Measurements from ENCODE around the gene GIGYF2. TPM values are rescaled to one million over a fixed set of nuclear protein-coding genes. Genes with fewer than 3 reads are reported as not detected.
A peak's percentile ranks its signal among the peaks of the same experiment; 100 is the strongest.

The GIGYF2 gene
- total and polyA plus RNA-seq, 2 of the 13 experiments (the other 11 are each of a cell fraction or from before 2014, with no cell fraction given) = 44.9 to 73.5 TPM

DNA sequence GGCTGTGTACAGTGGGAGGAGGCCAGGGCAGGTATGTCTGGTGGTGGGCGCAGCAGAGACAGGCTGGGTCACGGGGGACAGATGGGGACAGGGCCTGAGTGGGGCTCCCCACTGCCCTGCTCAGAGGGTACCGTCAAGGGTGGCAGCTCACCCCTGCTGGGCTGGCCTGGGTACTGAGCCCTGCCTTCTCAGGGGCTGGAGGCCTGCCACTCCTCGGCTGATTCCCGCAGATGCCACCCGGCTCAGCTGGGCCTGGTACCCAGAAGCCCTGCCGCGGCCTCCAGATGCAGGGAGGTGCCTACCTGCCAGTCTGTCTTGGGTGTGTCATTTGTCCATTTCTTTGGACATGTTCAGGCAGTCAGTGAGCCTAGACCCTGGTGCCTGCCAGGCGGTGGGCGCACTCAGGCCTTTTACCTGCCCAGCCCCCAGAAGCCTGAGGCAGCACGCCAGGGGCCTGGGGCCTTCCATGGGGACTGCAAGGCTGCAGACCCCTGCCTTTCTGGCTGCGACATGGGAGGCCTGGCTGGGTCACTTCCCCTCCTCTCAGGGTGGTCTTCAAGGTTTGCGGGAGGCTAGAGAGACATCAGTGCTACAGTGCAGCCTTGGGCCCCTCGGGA is 176.3 kb downstream of the GIGYF2 start (continued):
- TF ChIP-seq, protein P1, sequence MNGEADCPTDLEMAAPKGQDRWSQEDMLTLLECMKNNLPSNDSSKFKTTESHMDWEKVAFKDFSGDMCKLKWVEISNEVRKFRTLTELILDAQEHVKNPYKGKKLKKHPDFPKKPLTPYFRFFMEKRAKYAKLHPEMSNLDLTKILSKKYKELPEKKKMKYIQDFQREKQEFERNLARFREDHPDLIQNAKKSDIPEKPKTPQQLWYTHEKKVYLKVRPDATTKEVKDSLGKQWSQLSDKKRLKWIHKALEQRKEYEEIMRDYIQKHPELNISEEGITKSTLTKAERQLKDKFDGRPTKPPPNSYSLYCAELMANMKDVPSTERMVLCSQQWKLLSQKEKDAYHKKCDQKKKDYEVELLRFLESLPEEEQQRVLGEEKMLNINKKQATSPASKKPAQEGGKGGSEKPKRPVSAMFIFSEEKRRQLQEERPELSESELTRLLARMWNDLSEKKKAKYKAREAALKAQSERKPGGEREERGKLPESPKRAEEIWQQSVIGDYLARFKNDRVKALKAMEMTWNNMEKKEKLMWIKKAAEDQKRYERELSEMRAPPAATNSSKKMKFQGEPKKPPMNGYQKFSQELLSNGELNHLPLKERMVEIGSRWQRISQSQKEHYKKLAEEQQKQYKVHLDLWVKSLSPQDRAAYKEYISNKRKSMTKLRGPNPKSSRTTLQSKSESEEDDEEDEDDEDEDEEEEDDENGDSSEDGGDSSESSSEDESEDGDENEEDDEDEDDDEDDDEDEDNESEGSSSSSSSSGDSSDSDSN (CRISPR knock-in tag; IDR thresholded peaks at IDR 0.05) = no peak
- TF ChIP-seq ZC3H13 (CRISPR knock-in tag; IDR thresholded peaks at IDR 0.05) (0 out of 2 replicates have a peak, but pooled peaks have one; percentile 42), ZKSCAN1 (IDR thresholded peaks at IDR 0.05; ENCODE audit: low read length) (no peak), MEF2D (CRISPR knock-in tag; IDR thresholded peaks at IDR 0.05) (no peak), ZFP90 (CRISPR knock-in tag; IDR thresholded peaks at IDR 0.05; ENCODE audit: borderline replicate concordance) (0 out of 2 replicates have a peak, but pooled peaks have one; percentile 27), MXD4 (CRISPR knock-in tag; IDR thresholded peaks at IDR 0.05) (no peak), HES4 (CRISPR knock-in tag; IDR thresholded peaks at IDR 0.05; ENCODE audit: borderline replicate concordance) (peak; percentile 30; the same call in 1 of the 2 replicates), EED (CRISPR knock-in tag; IDR thresholded peaks at IDR 0.05) (peak; percentile 63; the same call in 1 of the 2 replicates), POLR2AphosphoS5 (IDR thresholded peaks at IDR 0.05; ENCODE audit: low read depth, low read length) (0 out of 2 replicates have a peak, but pooled peaks have one; percentile 3), FOSL1 (CRISPR knock-in tag; IDR thresholded peaks at IDR 0.05; ENCODE audit: borderline replicate concordance) (no peak), ATAD3A (CRISPR knock-in tag; IDR thresholded peaks at IDR 0.05) (no peak), NR2F2 (IDR thresholded peaks at IDR 0.05; ENCODE audit: borderline replicate concordance, low read depth) (no peak), THYN1 (CRISPR knock-in tag; IDR thresholded peaks at IDR 0.05; ENCODE audit: borderline replicate concordance, low read depth) (no peak), ZFP82 (CRISPR knock-in tag; IDR thresholded peaks at IDR 0.05; ENCODE audit: borderline replicate concordance) (no peak), ZNF207 (IDR thresholded peaks at IDR 0.05; ENCODE audit: borderline replicate concordance) (no peak)
- TF ChIP-seq, protein P2, sequence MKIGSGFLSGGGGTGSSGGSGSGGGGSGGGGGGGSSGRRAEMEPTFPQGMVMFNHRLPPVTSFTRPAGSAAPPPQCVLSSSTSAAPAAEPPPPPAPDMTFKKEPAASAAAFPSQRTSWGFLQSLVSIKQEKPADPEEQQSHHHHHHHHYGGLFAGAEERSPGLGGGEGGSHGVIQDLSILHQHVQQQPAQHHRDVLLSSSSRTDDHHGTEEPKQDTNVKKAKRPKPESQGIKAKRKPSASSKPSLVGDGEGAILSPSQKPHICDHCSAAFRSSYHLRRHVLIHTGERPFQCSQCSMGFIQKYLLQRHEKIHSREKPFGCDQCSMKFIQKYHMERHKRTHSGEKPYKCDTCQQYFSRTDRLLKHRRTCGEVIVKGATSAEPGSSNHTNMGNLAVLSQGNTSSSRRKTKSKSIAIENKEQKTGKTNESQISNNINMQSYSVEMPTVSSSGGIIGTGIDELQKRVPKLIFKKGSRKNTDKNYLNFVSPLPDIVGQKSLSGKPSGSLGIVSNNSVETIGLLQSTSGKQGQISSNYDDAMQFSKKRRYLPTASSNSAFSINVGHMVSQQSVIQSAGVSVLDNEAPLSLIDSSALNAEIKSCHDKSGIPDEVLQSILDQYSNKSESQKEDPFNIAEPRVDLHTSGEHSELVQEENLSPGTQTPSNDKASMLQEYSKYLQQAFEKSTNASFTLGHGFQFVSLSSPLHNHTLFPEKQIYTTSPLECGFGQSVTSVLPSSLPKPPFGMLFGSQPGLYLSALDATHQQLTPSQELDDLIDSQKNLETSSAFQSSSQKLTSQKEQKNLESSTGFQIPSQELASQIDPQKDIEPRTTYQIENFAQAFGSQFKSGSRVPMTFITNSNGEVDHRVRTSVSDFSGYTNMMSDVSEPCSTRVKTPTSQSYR (CRISPR knock-in tag; IDR thresholded peaks at IDR 0.05; ENCODE audit: borderline replicate concordance) = no peak
- TF ChIP-seq, protein P3, sequence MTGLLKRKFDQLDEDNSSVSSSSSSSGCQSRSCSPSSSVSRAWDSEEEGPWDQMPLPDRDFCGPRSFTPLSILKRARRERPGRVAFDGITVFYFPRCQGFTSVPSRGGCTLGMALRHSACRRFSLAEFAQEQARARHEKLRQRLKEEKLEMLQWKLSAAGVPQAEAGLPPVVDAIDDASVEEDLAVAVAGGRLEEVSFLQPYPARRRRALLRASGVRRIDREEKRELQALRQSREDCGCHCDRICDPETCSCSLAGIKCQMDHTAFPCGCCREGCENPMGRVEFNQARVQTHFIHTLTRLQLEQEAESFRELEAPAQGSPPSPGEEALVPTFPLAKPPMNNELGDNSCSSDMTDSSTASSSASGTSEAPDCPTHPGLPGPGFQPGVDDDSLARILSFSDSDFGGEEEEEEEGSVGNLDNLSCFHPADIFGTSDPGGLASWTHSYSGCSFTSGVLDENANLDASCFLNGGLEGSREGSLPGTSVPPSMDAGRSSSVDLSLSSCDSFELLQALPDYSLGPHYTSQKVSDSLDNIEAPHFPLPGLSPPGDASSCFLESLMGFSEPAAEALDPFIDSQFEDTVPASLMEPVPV (CRISPR knock-in tag; IDR thresholded peaks at IDR 0.05) = 0 out of 2 replicates have a peak, but pooled peaks have one; percentile 11
- TF ChIP-seq, protein P4, sequence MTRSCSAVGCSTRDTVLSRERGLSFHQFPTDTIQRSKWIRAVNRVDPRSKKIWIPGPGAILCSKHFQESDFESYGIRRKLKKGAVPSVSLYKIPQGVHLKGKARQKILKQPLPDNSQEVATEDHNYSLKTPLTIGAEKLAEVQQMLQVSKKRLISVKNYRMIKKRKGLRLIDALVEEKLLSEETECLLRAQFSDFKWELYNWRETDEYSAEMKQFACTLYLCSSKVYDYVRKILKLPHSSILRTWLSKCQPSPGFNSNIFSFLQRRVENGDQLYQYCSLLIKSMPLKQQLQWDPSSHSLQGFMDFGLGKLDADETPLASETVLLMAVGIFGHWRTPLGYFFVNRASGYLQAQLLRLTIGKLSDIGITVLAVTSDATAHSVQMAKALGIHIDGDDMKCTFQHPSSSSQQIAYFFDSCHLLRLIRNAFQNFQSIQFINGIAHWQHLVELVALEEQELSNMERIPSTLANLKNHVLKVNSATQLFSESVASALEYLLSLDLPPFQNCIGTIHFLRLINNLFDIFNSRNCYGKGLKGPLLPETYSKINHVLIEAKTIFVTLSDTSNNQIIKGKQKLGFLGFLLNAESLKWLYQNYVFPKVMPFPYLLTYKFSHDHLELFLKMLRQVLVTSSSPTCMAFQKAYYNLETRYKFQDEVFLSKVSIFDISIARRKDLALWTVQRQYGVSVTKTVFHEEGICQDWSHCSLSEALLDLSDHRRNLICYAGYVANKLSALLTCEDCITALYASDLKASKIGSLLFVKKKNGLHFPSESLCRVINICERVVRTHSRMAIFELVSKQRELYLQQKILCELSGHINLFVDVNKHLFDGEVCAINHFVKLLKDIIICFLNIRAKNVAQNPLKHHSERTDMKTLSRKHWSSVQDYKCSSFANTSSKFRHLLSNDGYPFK (CRISPR knock-in tag; IDR thresholded peaks at IDR 0.05; ENCODE audit: borderline replicate concordance) = 0 out of 2 replicates have a peak, but pooled peaks have one; percentile 28
- TF ChIP-seq, protein P5, sequence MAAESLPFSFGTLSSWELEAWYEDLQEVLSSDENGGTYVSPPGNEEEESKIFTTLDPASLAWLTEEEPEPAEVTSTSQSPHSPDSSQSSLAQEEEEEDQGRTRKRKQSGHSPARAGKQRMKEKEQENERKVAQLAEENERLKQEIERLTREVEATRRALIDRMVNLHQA (CRISPR knock-in tag; IDR thresholded peaks at IDR 0.05) = no peak
